Upper lobe of left lung (tissue), 6 donors: ENCODE results near the gene PRKN. TPM values are rescaled to one million over a fixed set of nuclear protein-coding genes. Genes with fewer than 3 reads are reported as not detected.

ENCODE experiments used
- ATAC-seq, 2 donors: fragments of 200-7000 bp; cut with Tn5 transposase; one replicate each; pipeline ENCODE4 v1.9.1; 2022; ENCODE audit warnings: mild to moderate bottlenecking in 2 of 2, moderate library complexity in 2 of 2; ENCODE audit not compliant: low FRiP score in 2 of 2
- DNase-seq, 2 donors: peaks; one replicate each; pipeline ENCODE4 v3.0.0-alpha.2; 2019 to 2020
- H3K27ac ChIP-seq, 4 donors: fragments of 200-600 bp; sonication (generic); one replicate each; pipeline ENCODE4 v1.5.1; 2016 to 2019
- H3K27me3 ChIP-seq, 4 donors: fragments of 200-600 bp; sonication (generic); one replicate each; pipeline ENCODE4 v1.5.1; 2017 to 2019
- H3K36me3 ChIP-seq, 4 donors: fragments of 200-600 bp; sonication (generic); one replicate each; pipeline ENCODE4 v1.5.1; 2016 to 2019
- H3K4me1 ChIP-seq, 4 donors: fragments of 200-600 bp; sonication (generic); one replicate each; pipeline ENCODE4 v1.5.1; 2018 to 2019
- H3K4me3 ChIP-seq, 4 donors: fragments of 200-600 bp; sonication (generic); one replicate each; pipeline ENCODE4 v1.5.1; 2017 to 2019; ENCODE audit warnings: mild to moderate bottlenecking in 2 of 4, moderate library complexity in 1 of 4
- H3K9me3 ChIP-seq, 4 donors: fragments of 200-600 bp; sonication (generic); one replicate each; pipeline ENCODE4 v1.5.1; 2018 to 2019
- EP300 ChIP-seq, 4 donors: sonication (generic); formaldehyde crosslinking; IDR thresholded peaks; one replicate each; pipeline ENCODE4 v1.5.1; 2017; ENCODE audit warnings: antibody characterized with exemption in 4 of 4, control low read depth in 2 of 4
- POLR2A ChIP-seq, 4 donors: fragments of 450-650 bp; IDR thresholded peaks; one replicate each; pipeline ENCODE4 v1.5.1; 2016 to 2017; ENCODE audit warnings: antibody characterized with exemption in 4 of 4, mild to moderate bottlenecking in 2 of 4
- POLR2AphosphoS5 ChIP-seq, 2 donors: sonication (generic); formaldehyde crosslinking; IDR thresholded peaks; one replicate each; pipeline ENCODE4 v1.5.1; 2017; ENCODE audit warnings: antibody characterized with exemption in 2 of 2
- WGBS, 2 donors: methylation state at CpG; one replicate each; pipeline ENCODE4 v1.1.5; 2017 to 2018; 5-methylcytosine and 5-hydroxymethylcytosine counted together
- total RNA-seq, 6 donors: library from RNA; depleted of rRNA in 4 of 6; stranded (reverse); fragments of >200 nt in 4 of 6; gene quantifications; one replicate each; pipeline versions ENCODE4 v1.1.0 to v1.2.1, GENCODE V29; 2016 to 2021
- TF ChIP-seq, protein P1 (sequence below), 6 experiments: fragments of 450-650 bp in 4 of 6; fragments of 200-600 bp in 2 of 6; sonication (generic) in 2 of 6; IDR thresholded peaks; one replicate each; pipeline ENCODE4 v1.5.1; 2016 to 2019; ENCODE audit warnings: antibody characterized with exemption in 6 of 6
- donor health status: DM: no; HTN: no; CAD: no; lungs with moderate emphysema.
- donor health status: DM: no; HTN: yes; CAD: no; lungs with severe emphysema.

PRKN gene
- total RNA-seq, 6 donors from 2014 or later, result 2.7 to 29.3 (median 5.5) TPM

DNA sequence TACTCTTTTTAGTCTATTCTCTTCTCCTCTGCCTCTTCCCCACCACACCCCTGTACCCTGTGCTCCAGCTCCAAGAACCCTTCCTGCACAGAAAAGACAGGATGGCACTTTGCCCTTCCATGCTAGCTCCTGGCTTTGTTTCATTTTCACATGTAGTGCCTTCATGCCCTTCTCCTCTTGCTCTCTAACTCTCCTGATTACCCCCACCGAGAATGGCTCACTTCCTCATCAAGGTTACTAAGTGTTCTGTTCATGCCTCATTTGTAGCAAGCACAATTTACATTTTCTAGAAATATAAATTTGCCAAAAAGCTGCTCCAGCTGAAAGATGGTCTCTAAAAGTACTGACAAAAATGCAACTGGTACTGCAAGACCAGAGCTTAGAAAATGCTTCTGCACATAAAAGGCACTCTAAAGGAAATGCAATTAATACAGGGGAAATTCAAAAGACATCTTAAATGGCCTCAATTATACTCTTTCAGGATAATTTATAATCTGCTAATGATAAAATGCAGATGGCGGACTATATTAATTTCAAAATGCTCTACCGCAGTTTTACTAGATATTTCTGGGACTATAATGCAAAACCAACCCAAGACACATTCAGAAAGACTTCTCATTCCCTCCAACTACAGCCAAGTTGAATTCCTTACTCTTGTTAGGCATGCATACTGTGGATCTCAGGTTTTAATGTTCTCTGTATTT lies 570.2 kb downstream of the PRKN start:
- H3K27ac ChIP-seq, result no peak overlapping the region
- no peaks in the 10 kb centered on the region for H3K36me3 ChIP-seq
- H3K4me3 ChIP-seq, result no peak overlapping the region
- no peaks in the 10 kb centered on the region for H3K27me3 ChIP-seq
- ATAC-seq (peak in 1 of 2 donors; percentile 13), DNase-seq (no peak)
- TF ChIP-seq POLR2A (IDR thresholded peaks at IDR 0.05), result no peak
- TF ChIP-seq POLR2AphosphoS5 (IDR thresholded peaks at IDR 0.05), result no peak
- TF ChIP-seq, protein P1, sequence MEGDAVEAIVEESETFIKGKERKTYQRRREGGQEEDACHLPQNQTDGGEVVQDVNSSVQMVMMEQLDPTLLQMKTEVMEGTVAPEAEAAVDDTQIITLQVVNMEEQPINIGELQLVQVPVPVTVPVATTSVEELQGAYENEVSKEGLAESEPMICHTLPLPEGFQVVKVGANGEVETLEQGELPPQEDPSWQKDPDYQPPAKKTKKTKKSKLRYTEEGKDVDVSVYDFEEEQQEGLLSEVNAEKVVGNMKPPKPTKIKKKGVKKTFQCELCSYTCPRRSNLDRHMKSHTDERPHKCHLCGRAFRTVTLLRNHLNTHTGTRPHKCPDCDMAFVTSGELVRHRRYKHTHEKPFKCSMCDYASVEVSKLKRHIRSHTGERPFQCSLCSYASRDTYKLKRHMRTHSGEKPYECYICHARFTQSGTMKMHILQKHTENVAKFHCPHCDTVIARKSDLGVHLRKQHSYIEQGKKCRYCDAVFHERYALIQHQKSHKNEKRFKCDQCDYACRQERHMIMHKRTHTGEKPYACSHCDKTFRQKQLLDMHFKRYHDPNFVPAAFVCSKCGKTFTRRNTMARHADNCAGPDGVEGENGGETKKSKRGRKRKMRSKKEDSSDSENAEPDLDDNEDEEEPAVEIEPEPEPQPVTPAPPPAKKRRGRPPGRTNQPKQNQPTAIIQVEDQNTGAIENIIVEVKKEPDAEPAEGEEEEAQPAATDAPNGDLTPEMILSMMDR (IDR thresholded peaks at IDR 0.05), result no peak
- TF ChIP-seq EP300 (IDR thresholded peaks at IDR 0.05), result no peak
- peaks cover 0 to 6% (median 0%) of the 10 kb centered on the region in 4 donors for H3K9me3 ChIP-seq
- WGBS, 2 donors, result 38% methylated on average over 3 of the region's 3 CpGs
- peaks cover 0 to 2% (median 0%) of the 10 kb centered on the region in 4 donors for H3K4me1 ChIP-seq

DNA sequence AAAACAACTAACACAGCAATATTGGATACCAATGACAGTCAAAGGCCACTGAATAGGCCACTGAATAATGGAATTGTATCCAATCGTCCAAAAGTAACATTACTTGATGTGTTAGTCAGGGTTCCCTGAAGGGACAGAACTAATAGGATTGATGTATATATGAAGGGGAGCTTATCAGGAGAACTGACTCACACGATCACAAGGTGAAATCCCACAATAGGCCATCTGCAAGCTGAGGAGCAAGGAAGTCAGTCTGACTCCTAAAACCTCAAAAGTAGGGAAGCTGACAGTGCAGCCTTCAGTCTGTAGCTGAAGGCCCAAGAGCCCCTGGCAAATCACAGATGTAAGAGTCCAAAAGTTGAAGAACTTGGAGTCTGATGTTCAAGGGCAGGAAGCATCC lies 571.4 kb downstream of the PRKN start:
- DNase-seq (no peak), ATAC-seq (no peak)
- Histone ChIP-seq H3K4me1 (peaks cover 0 to 2% (median 0%) of the 10 kb centered on the region in 4 donors), H3K27me3 (no peaks in the 10 kb centered on the region), H3K4me3 (no peak overlapping the region), H3K36me3 (no peaks in the 10 kb centered on the region), H3K9me3 (peaks cover 0 to 6% (median 0%) of the 10 kb centered on the region in 4 donors), H3K27ac (no peak overlapping the region)
- TF ChIP-seq POLR2AphosphoS5 (IDR thresholded peaks at IDR 0.05) (no peak), POLR2A (IDR thresholded peaks at IDR 0.05) (no peak), EP300 (IDR thresholded peaks at IDR 0.05) (no peak)
- TF ChIP-seq, protein P1 (IDR thresholded peaks at IDR 0.05), result no peak
- 73 to 74% methylated on average over 2 of the region's 2 CpGs for WGBS, 2 donors

DNA sequence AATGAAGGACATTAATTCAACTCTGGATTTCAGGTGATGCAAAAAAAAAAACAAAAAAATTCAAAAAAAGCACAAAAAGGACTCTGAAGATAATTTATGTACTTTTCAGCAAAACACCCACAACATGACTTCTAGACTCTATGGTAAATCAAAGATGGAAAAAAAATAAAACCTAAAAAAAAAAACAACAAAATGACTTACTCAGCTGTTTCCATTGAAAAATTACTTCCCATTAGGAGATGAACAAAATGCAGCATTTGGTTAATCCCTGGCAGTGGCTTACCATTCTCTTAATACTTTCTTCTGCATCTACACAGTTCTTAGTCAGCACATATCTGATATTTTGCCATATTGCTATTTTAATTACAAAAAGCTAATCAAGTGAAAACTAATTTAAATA lies 572.6 kb downstream of the PRKN start:
- peaks cover 0 to 2% (median 0%) of the 10 kb centered on the region in 4 donors for H3K4me1 ChIP-seq
- DNase-seq (no peak), ATAC-seq (no peak)
- TF ChIP-seq, protein P1 (IDR thresholded peaks at IDR 0.05), result no peak
- TF ChIP-seq POLR2A (IDR thresholded peaks at IDR 0.05) (no peak), EP300 (IDR thresholded peaks at IDR 0.05) (no peak), POLR2AphosphoS5 (IDR thresholded peaks at IDR 0.05) (no peak)
- no peak overlapping the region for H3K27ac ChIP-seq
- H3K4me3 ChIP-seq, result no peak overlapping the region
- H3K9me3 ChIP-seq, result peaks cover 0 to 6% (median 0%) of the 10 kb centered on the region in 4 donors
- no peaks in the 10 kb centered on the region for H3K36me3 ChIP-seq
- no peaks in the 10 kb centered on the region for H3K27me3 ChIP-seq

DNA sequence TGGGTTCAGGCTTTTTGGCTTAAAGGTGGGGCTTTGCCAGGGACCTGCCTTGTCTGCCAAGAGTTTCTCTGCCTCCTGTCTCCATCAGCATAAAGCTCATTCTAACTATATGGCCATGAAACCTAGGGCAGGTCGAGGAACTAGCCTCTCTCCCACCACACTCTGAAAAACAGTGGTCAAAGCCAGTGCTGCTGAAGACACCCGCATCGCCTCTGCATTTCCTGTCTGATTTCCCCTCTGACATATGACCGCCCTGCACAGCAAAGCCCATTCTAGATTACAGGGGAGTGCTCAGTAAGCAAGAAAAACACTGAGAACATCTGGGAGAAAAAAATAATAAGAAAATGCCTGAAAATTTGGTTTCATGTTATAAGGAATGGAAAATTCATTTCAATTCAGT lies 573.6 kb downstream of the PRKN start:
- peaks cover 0 to 2% (median 0%) of the 10 kb centered on the region in 4 donors for H3K4me1 ChIP-seq
- H3K27ac ChIP-seq, result no peak overlapping the region
- peaks cover 0 to 6% (median 0%) of the 10 kb centered on the region in 4 donors for H3K9me3 ChIP-seq
- ATAC-seq (peak in 1 of 2 donors; percentile 48), DNase-seq (no peak)
- H3K36me3 ChIP-seq, result no peaks in the 10 kb centered on the region
- TF ChIP-seq, protein P1 (IDR thresholded peaks at IDR 0.05), result no peak
- TF ChIP-seq POLR2AphosphoS5 (IDR thresholded peaks at IDR 0.05), result no peak
- TF ChIP-seq POLR2A (IDR thresholded peaks at IDR 0.05), result no peak
- TF ChIP-seq EP300 (IDR thresholded peaks at IDR 0.05), result no peak
- H3K27me3 ChIP-seq, result no peaks in the 10 kb centered on the region
- H3K4me3 ChIP-seq, result no peak overlapping the region
- 68 to 79% methylated on average over 4 of the region's 4 CpGs for WGBS, 2 donors

DNA sequence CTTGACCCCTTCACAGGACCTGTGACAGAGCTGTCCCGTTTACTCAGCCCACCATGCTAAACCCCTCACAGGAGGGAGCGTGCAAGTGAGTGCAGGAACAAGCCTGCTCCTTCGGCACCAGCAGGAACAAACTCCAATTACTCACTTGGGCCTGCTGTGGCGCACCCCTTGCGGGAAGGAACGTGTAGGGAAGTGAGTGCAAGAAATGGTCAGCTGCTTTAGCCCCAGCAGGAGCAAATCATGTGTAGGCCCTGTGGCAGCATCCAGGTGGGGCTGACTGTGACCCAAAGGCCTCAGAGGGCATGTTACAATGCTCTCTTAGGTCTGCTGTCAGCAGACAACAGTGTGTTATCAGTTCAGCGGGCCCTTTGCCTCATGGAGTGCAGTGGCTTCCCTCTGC lies 574.4 kb downstream of the PRKN start:
- DNase-seq (peak in 1 of 2 donors; percentile 25), ATAC-seq (no peak)
- H3K4me3 ChIP-seq, result no peak overlapping the region
- no peaks in the 10 kb centered on the region for H3K27me3 ChIP-seq
- TF ChIP-seq, protein P1 (IDR thresholded peaks at IDR 0.05), result no peak
- TF ChIP-seq EP300 (IDR thresholded peaks at IDR 0.05), result no peak
- TF ChIP-seq POLR2AphosphoS5 (IDR thresholded peaks at IDR 0.05), result no peak
- TF ChIP-seq POLR2A (IDR thresholded peaks at IDR 0.05), result no peak
- H3K9me3 ChIP-seq, result peaks cover 0 to 6% (median 0%) of the 10 kb centered on the region in 4 donors
- H3K4me1 ChIP-seq, result peaks cover 0 to 2% (median 0%) of the 10 kb centered on the region in 4 donors
- no peak overlapping the region for H3K27ac ChIP-seq
- WGBS, 2 donors, result 73 to 93% methylated on average over 7 of the region's 7 CpGs
- no peaks in the 10 kb centered on the region for H3K36me3 ChIP-seq
